ENCODE results near the gene DNLZ. TPM values are rescaled to one million over a fixed set of nuclear protein-coding genes. Genes with fewer than 3 reads are reported as not detected.

DNLZ gene
- total and polyA plus RNA-seq, 2 of the 4 experiments (the other 2 are of a cell fraction) = 2.0 to 11.4 TPM

GRCh38 chr9:136317695-136318094 is 45.8 kb downstream of the DNLZ start:
- H4K20me1 ChIP-seq (ENCODE audit: insufficient read depth, low read length) = no peaks in the 10 kb centered on the region
- DNase-seq = no peak
- no peak overlapping the region for H3K14ac ChIP-seq (replicated peaks; ENCODE audit: low read depth, low read length)
- H3K23ac ChIP-seq (ENCODE audit: low read depth, low read length) = no peak overlapping the region
- peaks cover 3% of the 10 kb centered on the region; the same call in 1 of the 2 replicates for H3K4me1 ChIP-seq (ENCODE audit: control insufficient read depth, insufficient read depth, low read length)
- no peak overlapping the region for H4K91ac ChIP-seq (ENCODE audit: insufficient read depth, low read depth, low read length)
- H2BK5ac ChIP-seq (ENCODE audit: low read depth, low read length, poor library complexity, severe bottlenecking) = no peak overlapping the region
- no peak overlapping the region for H2BK15ac ChIP-seq (ENCODE audit: low read depth, low read length)
- H3K4ac ChIP-seq (ENCODE audit: low read depth, low read length) = no peak overlapping the region; the same call in 1 of the 2 replicates
- no TSS peak for BruUV-seq (replicated peaks)
- H3K4me2 ChIP-seq (ENCODE audit: low read depth, low read length) = no peak overlapping the region
- no peaks in the 10 kb centered on the region for H3K79me1 ChIP-seq (ENCODE audit: low read depth in 1 of 2, low read length in 2 of 2)
- ChIA-PET POLR2A (ENCODE audit: unreplicated experiment) (no interaction called here), CTCF (no interaction called here)
- TF ChIP-seq MXI1 (IDR thresholded peaks at IDR 0.05; ENCODE audit: borderline replicate concordance, low read depth, low read length) (no peak), POLR2A (IDR thresholded peaks at IDR 0.05; ENCODE audit: low read depth, low read length) (no peak), CEBPB (IDR thresholded peaks at IDR 0.05; ENCODE audit: low read depth, low read length) (no peak), USF2 (IDR thresholded peaks at IDR 0.05; ENCODE audit: low read depth, low read length) (no peak)
- no peak for ATAC-seq (ENCODE audit: low read depth)
- H3K56ac ChIP-seq (ENCODE audit: extremely low read depth, insufficient read depth, low read length) = no peak overlapping the region
- H2AK9ac ChIP-seq (replicated peaks; ENCODE audit: low read depth, low read length, poor library complexity) = no peak overlapping the region
- H3K27ac ChIP-seq (ENCODE audit: insufficient read depth, low read length) = no peak overlapping the region
- H4K5ac ChIP-seq (ENCODE audit: low read depth, low read length) = no peak overlapping the region
- intact Hi-C loops (cut with micrococcal nuclease) (no loop called here), in situ Hi-C loops (cut with MboI; ENCODE audit: low sequenced_read_pairs) (no loop called here), dilution Hi-C loops (cut with HindIII; ENCODE audit: low sequenced_read_pairs, unreplicated experiment) (no loop called here)
- no peaks in the 10 kb centered on the region for H3K27me3 ChIP-seq (ENCODE audit: control insufficient read depth, insufficient read depth, low read length)
- no peak overlapping the region for H2BK120ac ChIP-seq (ENCODE audit: low read depth, low read length)
- no peak overlapping the region for H2BK20ac ChIP-seq (ENCODE audit: low read depth, low read length)
- no peak overlapping the region for H3K4me3 ChIP-seq (ENCODE audit: insufficient read depth, low read depth, low read length)
- peak overlapping the region; percentile 32 for H2AFZ ChIP-seq (replicated peaks; ENCODE audit: low read length, poor library complexity)
- H3K18ac ChIP-seq (ENCODE audit: low read depth, low read length) = no peak overlapping the region
- H3K36me3 ChIP-seq (ENCODE audit: control insufficient read depth, insufficient read depth, low read length) = no peaks in the 10 kb centered on the region
- no peak overlapping the region for H3K9ac ChIP-seq (ENCODE audit: low read depth, low read length)
- no peaks in the 10 kb centered on the region for H3K9me1 ChIP-seq (ENCODE audit: insufficient read depth, low read length)
- no peak overlapping the region for H4K8ac ChIP-seq (ENCODE audit: low read depth in 2 of 2, low read length in 2 of 2)
- peaks cover 17% of the 10 kb centered on the region for H3K9me3 ChIP-seq (ENCODE audit: control insufficient read depth, insufficient read depth, low read length)
- H2AK5ac ChIP-seq (ENCODE audit: low read depth, low read length) = peak overlapping the region; percentile 39; the same call in 1 of the 2 replicates
- WGBS, 2 experiments (ENCODE audit: extremely low coverage in 2 of 2, insufficient read length in 1 of 2) = 69% methylated on average over 6 of the region's 16 CpGs; no CpG with 5 or more reads in 1 of the 2 experiments
